Muscle layer of colon (tissue), 2 donors: Measurements from ENCODE around the gene ANXA11.

Source experiments
- H3K27ac ChIP-seq: one replicate; pipeline ENCODE4 v1.7.0; 2013; ENCODE audit warnings: low read depth, mild to moderate bottlenecking, low read length, moderate library complexity
- H3K27me3 ChIP-seq, 2 donors: one replicate each; pipeline ENCODE4 v1.7.0; 2013; ENCODE audit warnings: low read length in 2 of 2, mild to moderate bottlenecking in 2 of 2; ENCODE audit not compliant: insufficient read depth in 2 of 2, control insufficient read depth in 1 of 2
- H3K36me3 ChIP-seq: one replicate; pipeline ENCODE4 v1.7.0; 2013; ENCODE audit warnings: mild to moderate bottlenecking, low read length; ENCODE audit not compliant: insufficient read depth
- H3K4me1 ChIP-seq: one replicate; pipeline ENCODE4 v1.7.0; 2013; ENCODE audit warnings: mild to moderate bottlenecking, low read length; ENCODE audit not compliant: insufficient read depth
- H3K4me3 ChIP-seq, 2 donors: one replicate each; pipeline ENCODE4 v1.7.0; 2013; ENCODE audit warnings: low read length in 2 of 2, low read depth in 1 of 2, mild to moderate bottlenecking in 1 of 2, moderate library complexity in 1 of 2
- H3K9ac ChIP-seq: one replicate; pipeline ENCODE4 v1.7.0; 2013; ENCODE audit warnings: low read length
- H3K9me3 ChIP-seq: one replicate; pipeline ENCODE4 v1.7.0; 2013; ENCODE audit warnings: mild to moderate bottlenecking, low read length
- donor health status: abdominal sarcoma.
- donor health status: Adenocarcinoma of cecum.

The ANXA11 gene

DNA sequence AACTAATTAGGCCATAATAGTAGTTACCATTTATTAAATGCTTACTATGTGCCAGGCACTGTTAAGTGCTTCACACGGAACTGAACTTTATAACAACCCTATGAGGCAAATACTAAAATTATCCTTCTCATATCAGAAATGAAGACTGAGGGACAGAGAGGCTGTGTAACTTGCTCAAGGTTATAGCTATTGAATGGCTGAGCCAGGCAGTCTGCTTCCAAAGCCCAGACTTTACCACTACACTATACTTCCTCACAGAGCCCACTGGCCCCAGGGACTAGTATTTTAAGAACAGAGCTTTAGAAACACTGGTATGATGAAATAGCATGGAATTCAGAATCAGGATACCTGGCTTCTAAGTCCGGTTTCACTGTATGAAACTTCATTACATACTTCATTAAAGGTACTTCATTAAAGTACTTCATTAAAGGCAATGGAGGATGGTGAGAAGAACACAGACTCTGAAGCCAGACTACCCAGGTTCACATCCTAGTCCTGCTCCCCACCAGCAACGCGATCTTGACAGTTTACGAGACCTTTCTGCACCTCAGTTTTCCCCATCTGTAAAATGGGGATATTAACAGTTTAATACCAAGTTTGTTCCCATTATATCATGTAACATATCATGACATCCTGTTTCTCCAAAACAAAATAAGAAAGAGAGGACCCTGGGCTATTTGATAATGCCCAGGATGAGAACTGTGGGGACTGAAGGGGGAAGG lies 19.6 kb downstream of the ANXA11 start:
- Histone ChIP-seq H3K36me3 (no peaks in the 10 kb centered on the region), H3K4me3 (no peak overlapping the region), H3K9ac (no peak overlapping the region), H3K4me1 (peaks cover 46% of the 10 kb centered on the region), H3K27ac (no peak overlapping the region), H3K27me3 (no peaks in the 10 kb centered on the region), H3K9me3 (no peaks in the 10 kb centered on the region)

DNA sequence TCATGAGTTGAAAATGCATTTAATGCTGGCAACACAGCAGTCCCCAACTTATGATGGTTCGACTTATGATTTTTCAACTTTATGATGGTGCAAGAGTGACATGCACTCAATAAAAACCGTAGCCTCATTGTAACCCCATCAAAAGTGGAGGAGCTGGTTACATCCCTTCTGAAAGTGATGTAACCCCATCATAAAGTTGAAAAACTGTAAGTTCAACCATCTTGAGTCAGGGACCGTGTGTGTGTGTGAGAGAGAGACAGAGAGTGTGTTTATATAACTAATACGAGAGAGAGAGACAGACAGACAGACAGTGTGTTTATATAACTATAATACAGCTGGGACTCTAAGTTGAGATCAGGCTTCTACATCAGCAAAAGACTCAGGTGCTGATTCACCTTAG lies 21.0 kb downstream of the ANXA11 start:
- no peak overlapping the region for H3K27ac ChIP-seq
- H3K4me1 ChIP-seq: peaks cover 46% of the 10 kb centered on the region
- no peaks in the 10 kb centered on the region for H3K36me3 ChIP-seq

DNA sequence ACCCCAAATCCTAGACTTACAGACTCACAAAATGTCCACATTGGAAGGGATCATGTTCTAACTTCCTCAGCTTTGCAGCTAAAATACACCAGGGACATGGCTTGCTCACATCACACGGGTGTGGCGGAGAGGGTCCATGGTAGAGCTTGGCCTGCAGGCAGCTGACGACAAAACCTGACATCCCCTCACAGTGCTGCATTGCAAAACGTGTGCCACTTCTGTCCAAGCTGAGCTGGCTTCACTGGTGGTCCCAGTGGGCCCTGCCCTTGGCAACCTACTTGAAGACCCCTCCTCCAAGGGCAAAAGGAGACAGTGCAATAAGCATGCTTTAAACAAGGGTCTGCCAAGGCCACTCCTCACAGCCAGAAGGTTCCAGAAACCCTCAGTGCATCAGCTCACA lies 21.9 kb downstream of the ANXA11 start:
- no peak overlapping the region for H3K4me3 ChIP-seq
- no peak overlapping the region for H3K9ac ChIP-seq
- H3K27me3 ChIP-seq: no peaks in the 10 kb centered on the region
- H3K9me3 ChIP-seq: no peaks in the 10 kb centered on the region
- H3K36me3 ChIP-seq: no peaks in the 10 kb centered on the region
- H3K27ac ChIP-seq: no peak overlapping the region
- H3K4me1 ChIP-seq: peaks cover 44% of the 10 kb centered on the region

More for the DNA sequence above, 21.0 kb downstream of the ANXA11 start:
- no peak overlapping the region for H3K9ac ChIP-seq
- H3K9me3 ChIP-seq: no peaks in the 10 kb centered on the region
- no peak overlapping the region for H3K4me3 ChIP-seq
- no peaks in the 10 kb centered on the region for H3K27me3 ChIP-seq

DNA sequence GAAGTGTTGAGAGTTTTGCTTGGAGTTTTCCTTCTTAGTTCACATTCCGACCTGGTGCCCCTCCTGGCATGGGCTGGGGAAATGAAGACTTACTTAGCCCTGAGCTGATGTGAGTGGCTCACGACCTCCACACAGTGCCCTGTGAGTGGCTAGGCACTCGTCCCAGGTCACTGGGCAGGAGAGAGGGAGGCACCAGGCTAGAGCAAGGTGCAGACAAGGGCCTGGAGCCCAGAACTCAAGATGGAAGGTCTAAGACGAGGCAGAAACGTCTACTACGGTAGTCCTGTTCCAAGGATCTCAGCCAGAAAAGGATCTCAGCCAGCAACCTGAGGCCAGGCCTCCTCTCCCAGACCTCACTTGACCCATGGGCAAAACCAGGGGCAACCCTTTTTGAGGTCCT lies 22.4 kb downstream of the ANXA11 start:
- Histone ChIP-seq H3K36me3 (no peaks in the 10 kb centered on the region), H3K9ac (no peak overlapping the region), H3K27ac (no peak overlapping the region), H3K4me3 (no peak overlapping the region), H3K4me1 (peaks cover 47% of the 10 kb centered on the region), H3K27me3 (no peaks in the 10 kb centered on the region), H3K9me3 (no peaks in the 10 kb centered on the region)

DNA sequence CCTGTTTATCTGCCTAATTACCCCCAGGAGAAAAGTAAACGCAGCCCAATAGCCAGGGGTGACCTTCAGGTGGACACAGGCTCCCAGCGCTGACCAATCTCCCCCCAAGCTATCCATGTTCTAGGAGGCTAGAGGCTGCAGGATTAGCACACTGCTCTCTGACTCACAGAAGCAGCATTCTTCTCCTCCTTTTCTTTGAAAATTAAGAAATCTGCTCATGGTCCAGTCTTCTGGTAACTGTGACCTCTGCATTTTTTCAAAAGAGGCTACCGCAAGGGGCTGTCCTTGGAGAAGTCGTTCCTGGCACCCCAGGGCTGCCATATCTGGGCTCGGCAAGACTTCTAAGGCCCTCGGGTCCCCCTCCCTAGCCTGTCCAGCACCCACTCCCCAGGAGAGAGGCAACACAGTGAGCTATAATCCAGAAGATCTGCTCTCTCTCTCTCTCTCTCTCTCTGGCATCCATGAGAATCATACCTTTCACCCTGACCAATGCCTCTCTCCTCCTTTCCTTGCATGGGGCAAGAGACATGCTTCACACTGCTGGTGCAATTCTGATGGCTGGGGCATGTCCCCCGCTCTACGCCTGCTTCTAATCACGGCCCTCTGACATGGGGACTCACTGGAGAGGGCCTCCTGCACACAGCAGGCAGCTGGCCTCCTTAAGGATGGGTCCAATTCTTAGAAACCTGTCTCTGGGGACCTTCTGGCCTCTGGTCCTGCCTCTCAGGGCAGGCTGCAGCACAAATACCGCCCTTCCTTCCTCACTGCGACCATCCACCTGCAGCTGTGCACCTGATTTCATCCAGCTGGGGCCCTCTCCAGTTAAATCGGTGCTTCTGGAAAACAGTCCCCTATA lies 27.3 kb downstream of the ANXA11 start:
- no peaks in the 10 kb centered on the region for H3K9me3 ChIP-seq

DNA sequence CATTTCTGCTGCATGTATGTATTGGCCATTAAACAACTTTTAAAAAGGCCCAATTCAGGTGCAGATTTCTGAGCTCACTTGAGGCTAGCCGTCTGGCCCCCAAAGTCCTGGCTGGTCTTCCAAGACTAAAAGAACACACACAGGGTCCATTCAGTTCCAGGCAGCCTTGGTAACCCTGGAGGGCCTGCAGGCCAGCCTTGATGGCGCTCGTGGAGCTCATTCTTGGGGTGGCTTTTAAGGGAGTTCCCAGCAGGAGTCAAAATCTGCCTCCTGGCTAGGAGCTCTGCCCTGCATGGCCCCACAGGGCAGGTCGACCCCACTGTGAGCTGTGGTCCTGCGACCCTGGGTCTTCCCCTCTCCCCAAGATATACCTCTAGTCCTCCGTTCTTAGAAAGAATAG lies 28.8 kb downstream of the ANXA11 start:
- H3K4me1 ChIP-seq: peaks cover 22% of the 10 kb centered on the region
- no peaks in the 10 kb centered on the region for H3K27me3 ChIP-seq
- H3K27ac ChIP-seq: no peak overlapping the region
- H3K4me3 ChIP-seq: no peak overlapping the region
- peaks cover 24% of the 10 kb centered on the region for H3K36me3 ChIP-seq
- H3K9me3 ChIP-seq: no peaks in the 10 kb centered on the region
- H3K9ac ChIP-seq: no peak overlapping the region

More for the DNA sequence above, 27.3 kb downstream of the ANXA11 start:
- Histone ChIP-seq H3K27me3 (no peaks in the 10 kb centered on the region), H3K36me3 (peaks cover 11% of the 10 kb centered on the region), H3K27ac (no peak overlapping the region), H3K4me3 (no peak overlapping the region), H3K9ac (no peak overlapping the region), H3K4me1 (peaks cover 21% of the 10 kb centered on the region)

DNA sequence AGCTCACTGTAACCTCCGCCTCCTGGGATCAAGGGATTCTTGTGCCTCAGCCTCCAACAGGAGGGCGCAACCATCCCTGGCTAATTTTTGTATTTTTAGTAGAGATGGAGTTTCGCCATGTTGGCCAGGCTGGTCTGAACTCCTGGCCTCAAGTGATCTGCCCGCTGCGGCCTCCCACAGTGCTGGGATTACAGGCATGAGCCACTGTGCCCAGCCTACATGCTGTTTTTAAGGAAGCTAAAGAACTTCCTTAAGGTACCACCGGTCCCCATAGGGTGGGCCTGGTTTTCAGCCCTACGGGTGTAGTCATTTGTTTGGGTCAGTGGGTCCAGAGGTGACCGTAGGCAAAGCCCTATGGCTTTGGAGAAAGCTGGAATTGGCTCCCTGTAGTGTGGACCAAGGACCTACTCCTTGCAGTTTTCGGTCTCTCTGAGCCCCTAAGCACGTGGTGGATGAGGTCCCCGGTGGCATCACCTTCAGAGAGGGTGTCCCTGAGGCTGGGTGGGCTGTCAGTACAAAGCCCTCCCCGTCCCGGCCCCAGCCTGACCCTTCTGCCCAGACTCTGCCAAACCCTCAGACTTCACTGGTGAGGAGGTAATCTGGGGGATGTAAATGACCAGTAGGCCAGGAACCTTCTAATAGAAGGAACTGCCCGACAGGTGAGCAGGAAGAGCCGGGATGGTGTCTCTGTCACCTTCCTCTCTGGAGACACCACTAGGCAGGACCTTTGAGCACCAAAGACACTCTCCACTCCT lies 30.5 kb downstream of the ANXA11 start:
- Histone ChIP-seq H3K27me3 (no peaks in the 10 kb centered on the region), H3K36me3 (peaks cover 38% of the 10 kb centered on the region), H3K9me3 (no peaks in the 10 kb centered on the region), H3K9ac (no peak overlapping the region), H3K4me3 (no peak overlapping the region), H3K4me1 (peaks cover 24% of the 10 kb centered on the region), H3K27ac (no peak overlapping the region)

DNA sequence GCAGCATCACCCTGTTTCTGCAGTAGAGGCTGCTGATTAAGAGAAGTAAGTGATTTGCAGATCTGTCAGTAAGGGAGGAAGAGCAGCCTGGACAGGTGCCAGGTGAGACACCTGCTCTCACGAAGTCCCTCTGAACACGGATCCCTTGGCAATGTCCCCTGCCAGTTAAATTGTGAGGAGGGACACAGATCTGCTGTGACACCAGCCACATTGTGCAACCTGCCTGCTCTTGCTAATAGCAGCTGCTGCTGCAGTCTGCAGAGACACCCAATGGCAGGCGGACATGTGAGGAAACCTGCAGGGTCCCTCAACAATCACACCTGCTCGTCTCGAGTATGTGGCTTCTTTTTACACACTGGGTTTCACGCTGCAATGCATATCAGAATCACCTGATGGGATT lies 31.9 kb downstream of the ANXA11 start:
- H3K9ac ChIP-seq: no peak overlapping the region
- H3K4me1 ChIP-seq: peaks cover 28% of the 10 kb centered on the region
- H3K36me3 ChIP-seq: peaks cover 38% of the 10 kb centered on the region
- H3K27me3 ChIP-seq: no peaks in the 10 kb centered on the region
- no peaks in the 10 kb centered on the region for H3K9me3 ChIP-seq
- H3K27ac ChIP-seq: no peak overlapping the region
- no peak overlapping the region for H3K4me3 ChIP-seq

DNA sequence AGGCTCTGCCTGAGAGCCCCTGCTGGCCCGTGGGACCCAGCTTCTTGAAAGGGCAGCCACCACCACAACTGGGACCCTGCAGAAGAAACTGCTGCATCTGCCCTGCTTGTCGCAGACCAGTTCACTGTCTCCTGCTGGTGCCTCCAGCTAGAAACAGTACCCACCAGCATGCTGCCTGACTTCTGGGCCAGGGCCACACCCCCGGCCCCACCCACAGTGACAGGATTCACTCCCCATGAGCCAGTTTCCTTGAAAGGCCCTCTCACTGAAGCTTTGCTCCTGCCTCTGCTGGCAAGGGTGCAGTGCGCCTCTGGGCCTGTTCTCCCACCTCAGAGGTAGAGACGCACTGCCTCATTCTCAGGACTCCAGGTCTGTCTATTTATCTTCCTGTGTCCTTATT lies 32.4 kb downstream of the ANXA11 start:
- H3K9me3 ChIP-seq: no peaks in the 10 kb centered on the region
- H3K27me3 ChIP-seq: no peaks in the 10 kb centered on the region
- peaks cover 22% of the 10 kb centered on the region for H3K4me1 ChIP-seq
- peaks cover 38% of the 10 kb centered on the region for H3K36me3 ChIP-seq
- no peak overlapping the region for H3K27ac ChIP-seq
- H3K9ac ChIP-seq: no peak overlapping the region
- no peak overlapping the region for H3K4me3 ChIP-seq

DNA sequence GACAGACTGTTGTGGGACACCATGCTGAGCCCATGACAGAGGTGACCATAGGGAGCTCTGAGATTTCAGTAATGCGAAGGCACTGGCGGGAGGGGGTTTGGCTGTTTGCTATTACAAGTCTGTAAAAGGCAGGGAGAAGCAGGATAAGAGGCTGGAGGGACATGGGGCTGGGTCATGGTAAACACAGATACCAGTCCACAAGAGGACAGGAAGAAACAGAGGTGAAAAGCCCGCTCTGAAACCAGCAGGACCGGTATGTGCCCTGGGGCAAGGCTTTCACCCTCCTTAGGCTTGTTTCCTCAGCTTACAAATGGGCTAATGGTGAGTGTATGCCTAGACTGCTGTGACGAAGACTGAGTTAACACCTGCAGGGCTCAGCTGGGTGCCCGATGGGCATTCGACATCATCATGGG lies 34.1 kb downstream of the ANXA11 start:
- Histone ChIP-seq H3K27me3 (no peaks in the 10 kb centered on the region), H3K4me1 (peaks cover 16% of the 10 kb centered on the region), H3K36me3 (peaks cover 42% of the 10 kb centered on the region), H3K9me3 (no peaks in the 10 kb centered on the region), H3K9ac (no peak overlapping the region), H3K4me3 (no peak overlapping the region), H3K27ac (no peak overlapping the region)

DNA sequence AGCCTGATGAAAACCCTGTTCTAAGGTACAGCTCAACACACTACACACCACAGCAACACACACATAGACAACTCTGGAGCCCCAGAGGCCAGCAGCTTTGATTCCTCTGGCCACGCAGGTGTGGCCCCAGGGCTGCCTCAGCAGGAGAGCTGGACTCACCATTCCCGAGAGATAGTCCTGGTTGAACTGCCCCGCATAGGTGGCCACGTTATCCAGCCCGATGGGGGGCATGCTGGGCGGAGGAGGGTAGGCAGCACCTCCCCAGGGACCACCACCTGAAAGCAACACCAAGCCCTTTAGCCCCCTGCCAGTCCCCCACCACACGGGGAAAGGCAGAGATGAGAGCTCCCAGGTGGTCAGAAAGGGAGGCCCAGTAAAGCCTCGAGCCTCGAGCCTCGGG lies 34.7 kb downstream of the ANXA11 start:
- peaks cover 16% of the 10 kb centered on the region for H3K4me1 ChIP-seq
- no peaks in the 10 kb centered on the region for H3K27me3 ChIP-seq
- no peak overlapping the region for H3K27ac ChIP-seq
- no peak overlapping the region for H3K9ac ChIP-seq
- H3K4me3 ChIP-seq: no peak overlapping the region
- no peaks in the 10 kb centered on the region for H3K9me3 ChIP-seq
- H3K36me3 ChIP-seq: peaks cover 47% of the 10 kb centered on the region
